HG02981 (cell line): ENCODE measurements around the gene DSCAM.

Source experiments
- ATAC-seq: cut with Tn5 transposase; IDR thresholded peaks from one replicate; pipeline ENCODE4 v1.9.1; 2021; ENCODE audit warnings: mild to moderate bottlenecking, moderate library complexity; ENCODE audit not compliant: unreplicated experiment

Gene DSCAM

DNA sequence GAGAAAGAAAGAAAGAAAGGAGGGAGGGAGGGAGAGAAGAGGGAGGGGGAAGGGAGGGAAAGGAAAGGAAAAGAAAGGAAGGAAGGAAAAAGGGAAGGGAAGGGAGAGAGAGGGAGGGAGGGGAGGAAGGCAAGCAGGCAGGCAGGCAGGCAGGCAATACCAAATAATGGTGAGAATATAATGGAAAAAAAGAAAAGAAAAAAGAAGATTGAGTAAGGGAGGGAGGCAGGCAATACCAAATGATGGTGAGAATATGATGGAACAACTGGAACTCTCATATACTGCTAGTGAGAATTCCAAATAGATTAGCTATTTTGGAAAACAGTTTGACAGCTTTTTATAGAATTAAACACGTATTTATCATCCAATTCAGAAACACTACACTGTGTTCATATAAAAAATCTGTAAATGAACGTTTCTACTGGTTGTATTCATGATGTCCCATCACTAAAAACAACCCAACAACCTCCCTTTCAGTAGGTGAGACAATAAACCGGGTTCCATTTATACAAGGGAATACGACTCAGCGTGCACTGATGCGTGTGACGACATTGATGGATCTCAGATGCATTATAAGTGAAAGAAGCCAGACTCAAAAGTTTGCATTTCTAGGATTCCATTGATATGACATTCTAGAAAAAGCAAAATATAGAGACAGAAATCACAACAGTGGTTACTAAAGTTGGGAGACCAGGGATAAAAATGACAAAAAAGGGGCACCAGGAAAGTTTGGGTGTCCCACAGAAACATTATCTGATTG lies 226.4 kb downstream of the DSCAM start:
- ATAC-seq = no peak

DNA sequence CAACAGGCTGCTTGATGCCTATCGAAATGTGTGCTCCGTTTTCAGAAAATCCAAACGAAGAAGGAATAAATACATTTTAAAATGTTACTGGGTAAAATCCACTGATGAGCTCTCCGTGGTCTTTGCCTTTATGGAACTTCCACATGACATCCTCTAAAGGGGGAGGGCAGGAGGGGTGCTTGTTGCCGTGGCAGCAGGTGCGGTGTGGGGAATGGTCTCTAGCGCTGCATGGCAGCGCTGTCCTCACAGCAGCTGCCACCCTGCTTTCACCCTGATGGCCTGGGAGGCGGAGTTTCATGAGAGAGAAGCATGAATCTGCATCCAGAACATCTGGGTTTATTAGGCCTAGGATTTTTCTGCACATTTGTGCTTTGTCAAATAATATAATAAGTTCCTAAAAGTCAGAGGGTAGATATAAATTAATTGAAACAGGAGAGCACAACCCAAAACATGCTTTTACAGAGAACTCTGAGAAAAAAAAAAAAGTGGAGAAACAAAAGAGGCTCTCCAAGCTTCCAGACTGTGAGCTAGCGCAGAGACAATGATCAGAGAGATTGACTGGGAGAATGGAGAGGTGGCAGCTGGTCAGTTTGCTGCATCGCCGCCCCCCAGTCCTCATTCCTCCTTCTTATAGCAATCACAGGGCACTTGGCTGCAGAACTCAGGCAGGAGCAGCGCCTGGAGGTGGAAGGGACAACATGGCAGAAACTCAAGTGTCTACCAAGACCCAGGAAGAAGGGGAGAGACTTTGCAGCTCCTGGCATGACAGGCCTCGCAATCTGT lies 228.6 kb downstream of the DSCAM start:
- no peak for ATAC-seq

- no peak for ATAC-seq
Observed at GRCh38 chr21:40616377-40616704, 230.6 kb downstream of the DSCAM start.

DNA sequence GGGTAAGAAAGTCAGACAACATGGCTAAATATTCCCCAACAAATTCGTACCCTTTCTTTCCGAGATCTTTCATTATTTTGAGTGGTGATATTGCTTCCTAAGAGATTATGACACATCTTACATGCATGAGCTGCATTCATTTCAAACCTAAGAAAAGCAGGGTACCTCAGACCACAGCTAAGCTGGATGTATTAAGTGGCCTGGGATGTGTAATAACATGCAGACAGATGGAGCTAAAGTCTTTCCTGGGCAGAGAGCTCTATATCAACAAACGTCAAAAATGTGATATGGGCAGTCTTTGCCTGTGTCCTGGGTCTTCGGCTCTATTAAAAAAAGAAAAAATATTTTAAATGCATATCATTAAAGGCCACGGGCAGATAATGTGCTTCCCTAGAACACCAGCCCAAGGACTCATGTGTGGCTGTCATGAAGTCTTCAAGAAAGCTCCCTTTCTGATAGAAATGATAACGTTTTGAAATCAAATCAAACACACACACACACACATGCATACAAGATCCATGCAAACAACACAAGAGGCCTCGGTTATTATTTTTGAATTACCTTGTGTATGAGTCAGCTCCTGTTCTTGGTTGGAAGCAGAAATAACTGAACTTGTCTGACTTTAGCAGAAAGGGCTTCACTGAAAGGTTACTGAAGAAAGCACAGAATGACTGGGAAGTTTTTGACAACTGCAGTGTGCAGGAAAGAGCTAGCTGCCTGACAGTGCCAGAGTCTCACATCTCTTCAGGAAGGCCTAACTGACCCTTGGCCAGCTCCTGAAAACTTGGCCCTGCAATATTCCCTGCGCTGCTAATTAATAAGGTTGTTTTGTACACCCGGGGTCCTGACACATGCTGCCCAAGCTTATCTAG lies 231.2 kb downstream of the DSCAM start:
- ATAC-seq = no peak

DNA sequence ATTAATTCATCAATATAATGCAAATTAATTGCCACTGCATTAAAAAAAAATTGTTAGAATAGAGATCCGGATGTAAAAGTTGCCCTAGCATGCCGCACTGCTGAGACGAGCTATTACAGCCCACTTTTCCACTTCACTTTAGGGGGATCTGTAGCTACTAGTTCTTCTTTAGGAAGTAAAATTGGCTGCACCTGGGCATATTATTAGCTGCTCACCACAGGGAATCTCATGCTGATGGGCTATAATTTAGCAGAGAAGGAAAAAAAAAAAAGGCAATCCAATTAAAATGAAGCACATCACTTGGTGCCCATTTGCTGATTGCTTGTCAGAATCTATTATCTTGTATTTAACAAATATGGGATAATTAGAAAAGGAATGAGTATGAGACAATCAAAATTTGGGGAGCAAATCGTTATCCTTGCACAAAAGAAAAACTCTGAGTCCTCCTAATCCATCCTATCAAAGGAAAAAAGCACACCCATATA lies 233.4 kb downstream of the DSCAM start:
- ATAC-seq = no peak

DNA sequence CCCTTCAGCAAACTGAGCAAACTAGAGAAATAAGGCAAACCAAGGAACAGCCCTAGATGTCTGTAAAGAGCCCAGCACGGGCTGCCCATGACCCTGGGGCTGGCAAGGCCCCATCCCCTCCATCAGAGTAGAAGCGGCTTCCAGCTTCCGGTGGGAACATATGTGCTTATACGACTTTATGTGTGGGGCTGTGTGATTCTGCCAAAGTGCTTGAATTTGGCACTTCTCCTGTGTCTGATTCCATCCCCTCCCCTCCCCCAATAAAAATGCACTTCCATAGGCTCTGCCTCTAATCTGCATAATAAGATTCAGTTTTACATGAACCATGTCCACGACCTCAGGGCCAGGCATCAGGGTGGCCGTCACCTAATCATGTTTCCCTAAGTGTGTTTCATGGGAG lies 236.6 kb downstream of the DSCAM start:
- ATAC-seq = no peak

- ATAC-seq = no peak
Observed at GRCh38 chr21:40606341-40606740, 240.6 kb downstream of the DSCAM start.

GRCh38 chr21:40605094-40605493 lies 241.9 kb downstream of the DSCAM start:
- ATAC-seq = no peak

GRCh38 chr21:40603774-40604173 lies 243.2 kb downstream of the DSCAM start:
- ATAC-seq = no peak

DNA sequence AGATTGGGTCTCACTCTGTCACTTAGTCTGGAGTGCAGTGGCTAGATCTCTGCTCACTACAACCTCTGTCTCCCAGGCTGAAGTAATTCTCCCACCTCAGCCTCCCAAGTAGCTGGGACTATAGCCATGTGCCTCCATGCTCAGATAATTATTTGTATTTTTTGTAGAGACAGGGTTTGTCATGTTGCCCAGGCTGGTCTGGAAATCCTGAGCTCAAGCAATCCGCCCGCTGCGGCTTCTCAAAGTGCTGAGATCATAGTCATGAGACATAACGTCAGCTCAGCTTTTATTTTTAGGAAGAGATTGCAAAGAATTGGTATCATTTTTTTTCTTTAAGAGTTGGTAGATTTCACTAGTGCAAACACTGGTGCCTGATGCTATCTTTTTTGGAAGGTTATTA lies 244.9 kb downstream of the DSCAM start:
- ATAC-seq = no peak

DNA sequence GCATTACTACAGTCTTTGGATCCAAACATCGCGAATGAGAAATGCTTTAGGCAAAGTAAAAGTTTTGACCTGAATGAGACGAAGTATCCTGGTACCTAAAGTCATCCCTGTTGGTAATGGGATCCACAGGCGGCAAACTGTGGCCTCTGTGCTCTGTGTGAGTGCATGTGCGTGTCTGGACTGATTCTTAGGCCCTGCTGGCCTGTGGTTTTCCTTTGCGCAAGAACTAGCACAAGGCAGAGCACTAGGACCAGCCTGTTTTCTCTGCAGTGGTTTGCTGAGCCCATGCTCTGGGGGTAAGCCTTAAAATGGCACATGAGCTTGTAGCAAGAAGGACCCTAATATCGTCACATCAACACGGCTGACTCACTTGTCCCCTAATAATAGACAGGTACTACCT lies 251.2 kb downstream of the DSCAM start:
- no peak for ATAC-seq

- ATAC-seq = no peak
Observed at GRCh38 chr21:40587736-40588346, 259.1 kb downstream of the DSCAM start.

- ATAC-seq = no peak
Observed at GRCh38 chr21:40586575-40586974, 260.4 kb downstream of the DSCAM start.

GRCh38 chr21:40577285-40578043 lies 269.5 kb downstream of the DSCAM start:
- no peak for ATAC-seq

DNA sequence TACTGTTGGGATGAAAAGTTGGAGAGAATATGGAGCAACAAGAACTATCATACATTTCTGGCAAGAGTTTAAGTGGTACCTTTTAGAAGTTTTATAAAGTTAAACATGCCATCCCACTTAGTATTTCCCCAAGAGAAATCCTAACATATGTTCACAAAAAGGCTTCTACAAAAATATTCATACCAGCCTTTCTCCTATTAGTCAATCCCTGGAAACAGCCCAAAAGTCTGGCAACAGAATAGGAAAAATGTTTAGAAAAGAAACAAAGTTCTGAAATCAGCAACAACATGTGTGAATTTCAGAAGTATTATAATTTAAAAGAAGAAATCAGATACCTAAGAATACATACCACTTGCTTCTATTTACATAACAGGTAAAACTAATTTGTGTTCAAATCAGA lies 271.0 kb downstream of the DSCAM start:
- ATAC-seq = no peak

GRCh38 chr21:40569357-40569756 lies 277.6 kb downstream of the DSCAM start:
- no peak for ATAC-seq

GRCh38 chr21:40568807-40569206 lies 278.2 kb downstream of the DSCAM start:
- no peak for ATAC-seq

- ATAC-seq = no peak
Observed at GRCh38 chr21:40567501-40567900, 279.5 kb downstream of the DSCAM start.

DNA sequence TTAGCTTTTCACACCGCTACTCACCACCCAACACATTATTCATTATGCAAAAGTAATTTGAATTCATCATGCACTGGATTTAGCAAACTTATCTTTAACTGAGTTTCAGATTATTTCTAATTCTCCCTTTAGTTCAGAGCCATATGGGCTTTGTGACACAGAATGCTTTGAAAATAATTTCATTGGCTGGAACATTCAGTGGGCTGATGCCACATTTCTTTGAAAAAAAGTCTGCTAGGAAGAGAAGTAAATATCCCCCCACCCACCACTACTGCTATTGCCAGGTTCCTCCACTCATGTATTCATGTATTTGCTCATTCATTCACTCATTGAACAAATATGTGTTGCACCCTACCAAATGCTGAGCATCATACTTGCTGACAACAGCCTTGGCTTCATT lies 280.5 kb downstream of the DSCAM start:
- ATAC-seq = no peak

DNA sequence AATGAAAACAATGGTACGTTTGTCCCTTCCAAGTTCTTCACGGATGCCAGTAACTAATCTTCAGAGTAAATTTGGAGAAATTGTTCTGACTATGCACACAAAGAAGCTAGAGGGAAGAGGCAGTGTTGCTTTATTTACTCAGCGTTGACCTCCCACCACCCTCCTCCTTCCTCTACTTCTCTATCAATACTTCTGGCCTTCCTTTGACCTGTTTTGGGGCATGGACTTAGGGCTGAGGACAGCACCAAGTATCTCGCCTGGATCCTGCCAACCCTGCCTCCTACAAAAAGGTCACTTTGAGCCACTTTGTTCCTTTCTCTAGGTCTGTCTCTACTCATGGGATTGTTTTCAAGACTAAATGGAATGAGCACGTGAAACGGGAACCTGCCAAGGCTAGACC lies 282.6 kb downstream of the DSCAM start:
- ATAC-seq = no peak
